ENCODE data around the gene SERPINB5.
A peak's percentile ranks its signal among the peaks of the same experiment; 100 is the strongest.

Gene SERPINB5

GRCh38 chr18:63472380-63472779 is 4.4 kb upstream of the SERPINB5 start:
- DNase-seq, result no peak

DNA sequence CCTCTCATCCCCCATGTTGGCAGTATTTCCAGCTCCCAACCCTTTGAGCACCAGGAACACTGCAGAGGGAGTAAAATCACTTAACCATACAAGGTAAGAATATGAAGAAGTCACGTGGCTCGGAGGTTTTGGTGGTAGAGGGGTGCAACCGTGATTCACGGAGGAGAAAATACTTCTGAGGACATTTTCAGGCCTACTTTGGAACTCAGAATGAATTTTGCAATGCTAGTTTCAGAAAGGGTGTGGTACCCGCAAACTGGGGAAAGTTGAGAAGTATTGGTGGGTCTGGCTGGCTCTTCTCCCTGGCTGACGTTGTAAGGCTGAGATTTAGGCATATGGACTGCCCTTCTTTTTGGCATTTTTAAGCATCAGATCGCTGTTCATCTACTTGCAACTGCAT is 442 bp downstream of the SERPINB5 start:
- no peak for DNase-seq

GRCh38 chr18:63477968-63478367 is 1.2 kb downstream of the SERPINB5 start:
- no peak for DNase-seq

DNA sequence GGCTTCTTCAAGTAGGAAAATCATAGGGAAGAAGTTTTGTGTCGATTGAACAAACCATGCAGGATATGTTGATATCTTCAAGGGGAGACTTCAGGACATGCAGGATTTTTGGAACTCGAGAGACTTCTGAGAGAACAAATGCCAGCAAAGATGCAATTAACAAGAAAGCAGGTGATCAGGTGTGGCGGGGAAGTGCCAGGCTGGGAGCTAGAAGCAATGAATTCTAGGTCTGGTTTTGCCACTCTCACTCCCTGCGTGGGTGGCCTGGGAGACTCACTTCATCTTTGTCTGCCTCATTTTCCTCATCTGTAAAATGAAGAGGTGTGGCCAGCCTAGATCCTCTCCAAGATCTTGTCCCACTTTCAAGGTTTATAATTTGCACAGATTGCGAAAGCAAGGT is 3.1 kb downstream of the SERPINB5 start:
- DNase-seq, result no peak

DNA sequence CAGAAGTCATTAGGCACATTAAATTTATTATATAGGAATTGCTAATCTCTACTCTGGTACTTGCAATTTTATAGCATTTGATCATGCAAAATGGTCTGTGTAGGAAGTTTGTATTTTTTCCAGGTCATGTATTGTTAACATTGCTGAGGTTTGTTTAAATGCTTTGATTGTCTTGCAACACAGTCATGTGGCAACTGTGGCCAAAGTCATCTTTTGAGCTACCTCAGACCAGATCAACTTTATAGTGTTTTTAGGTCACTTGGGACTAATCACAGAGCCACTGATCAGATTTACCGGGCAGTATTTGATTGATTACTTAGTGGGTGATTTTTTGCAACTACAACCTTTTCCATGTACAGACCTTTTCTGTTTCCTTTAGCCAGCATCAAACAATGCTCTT is 3.7 kb downstream of the SERPINB5 start:
- no peak for DNase-seq

DNA sequence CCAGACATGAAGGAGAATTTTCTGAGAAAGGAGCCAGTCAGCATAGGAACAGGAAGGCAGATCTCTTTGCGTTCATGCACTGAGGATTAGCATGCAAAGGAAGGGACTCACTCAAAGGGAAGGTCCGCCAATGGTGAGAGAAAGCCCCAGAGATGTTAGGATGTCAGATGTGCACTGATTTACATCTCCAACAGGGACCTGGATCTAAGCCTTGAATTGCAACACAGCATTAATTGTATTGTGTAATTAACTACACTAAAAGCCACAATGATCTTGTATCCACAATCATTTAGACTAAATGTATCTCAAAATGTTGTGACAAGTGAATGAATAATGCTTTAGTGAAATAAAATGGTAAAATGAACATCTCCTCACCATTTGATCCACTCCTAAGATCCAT is 4.2 kb downstream of the SERPINB5 start:
- no peak for DNase-seq

- no peak for DNase-seq
Measured at GRCh38 chr18:63487676-63488075, 10.9 kb downstream of the SERPINB5 start.

DNA sequence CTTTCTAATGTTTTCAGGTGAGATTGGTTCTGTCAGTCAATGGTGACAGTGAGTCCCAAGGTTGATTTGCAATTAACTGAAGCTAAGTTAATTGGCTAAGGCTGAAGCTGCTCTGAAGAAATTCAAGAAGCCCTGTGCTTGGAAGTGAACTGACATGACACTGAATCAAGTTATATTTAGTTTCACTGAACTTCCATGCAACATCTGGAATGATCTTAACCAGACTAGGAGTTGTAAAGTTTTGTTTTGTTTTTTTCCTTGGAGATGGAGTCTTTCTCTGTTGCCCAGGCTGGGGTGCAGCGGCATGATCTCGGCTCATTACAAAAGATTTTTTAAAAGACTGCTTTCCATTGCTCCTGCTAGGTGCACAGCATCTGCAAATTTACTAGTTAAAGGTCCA is 11.4 kb downstream of the SERPINB5 start:
- DNase-seq, result no peak

DNA sequence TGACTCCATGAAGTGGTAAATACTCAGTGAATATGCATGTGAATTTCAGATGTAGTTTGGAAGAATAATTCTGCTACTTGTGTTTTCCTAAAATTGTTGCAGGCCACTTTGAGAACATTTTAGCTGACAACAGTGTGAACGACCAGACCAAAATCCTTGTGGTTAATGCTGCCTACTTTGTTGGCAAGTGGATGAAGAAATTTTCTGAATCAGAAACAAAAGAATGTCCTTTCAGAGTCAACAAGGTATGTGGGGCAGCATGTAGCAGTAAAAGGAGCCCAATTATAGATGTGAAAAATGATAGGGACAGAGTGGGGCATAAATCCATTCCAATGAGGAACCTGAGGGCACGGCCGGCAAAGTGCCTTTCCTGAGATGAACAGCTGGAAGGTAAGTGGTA is 16.1 kb downstream of the SERPINB5 start:
- no peak for DNase-seq

DNA sequence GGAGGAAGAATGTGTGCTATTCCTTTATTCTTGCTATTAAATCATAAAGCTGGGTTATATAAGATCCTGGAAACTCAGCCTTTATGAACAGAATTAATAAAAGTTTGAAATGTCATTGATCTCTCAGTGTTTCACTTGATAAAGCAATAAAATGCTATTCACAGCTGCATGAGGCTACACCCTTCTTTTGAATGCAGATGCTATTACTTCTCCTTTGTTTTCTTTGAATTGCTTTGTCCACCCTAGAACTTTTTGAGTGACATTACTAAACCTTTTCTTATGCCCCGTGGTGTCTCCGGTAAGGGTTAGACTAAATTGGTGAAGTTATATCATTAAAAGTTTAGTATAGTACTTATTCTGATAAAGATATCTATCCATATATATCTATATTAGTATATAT is 18.9 kb downstream of the SERPINB5 start:
- no peak for DNase-seq

DNA sequence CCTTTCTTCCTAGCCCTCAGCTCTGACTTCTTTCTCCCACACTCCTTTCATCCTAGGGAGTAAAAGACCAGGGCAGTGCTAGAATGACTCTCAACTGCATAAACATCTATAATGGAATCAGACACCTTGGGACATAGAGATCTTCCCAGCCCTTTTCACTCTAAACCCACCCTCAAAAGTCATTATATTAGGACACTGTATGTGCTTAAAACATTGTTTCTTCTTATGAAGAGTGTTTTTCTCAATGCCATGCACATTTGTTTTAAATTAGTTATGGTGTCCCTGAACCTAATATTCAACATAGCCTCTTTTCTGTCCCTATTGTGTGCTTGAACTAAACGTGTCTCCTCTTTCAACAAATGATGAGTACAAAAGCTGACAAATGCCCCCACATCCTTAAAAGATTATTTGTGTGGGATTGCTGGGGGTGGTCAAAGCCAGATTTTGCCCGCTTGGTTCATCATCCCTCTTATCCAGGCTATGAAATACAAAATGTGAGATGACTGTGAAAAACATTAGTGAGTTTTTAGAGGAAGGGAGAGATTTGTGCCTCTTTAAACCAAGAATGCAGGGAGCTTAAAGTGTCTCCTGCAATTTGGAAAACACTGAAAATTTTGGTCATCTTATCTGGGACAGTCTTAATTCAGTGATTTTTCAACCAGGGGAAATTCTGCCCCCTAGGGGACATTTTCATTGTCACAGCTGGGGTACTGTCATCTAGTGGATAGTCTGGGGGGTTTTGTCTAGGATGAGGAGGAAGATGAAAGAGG is 29.0 kb downstream of the SERPINB5 start:
- DNase-seq, result no peak

DNA sequence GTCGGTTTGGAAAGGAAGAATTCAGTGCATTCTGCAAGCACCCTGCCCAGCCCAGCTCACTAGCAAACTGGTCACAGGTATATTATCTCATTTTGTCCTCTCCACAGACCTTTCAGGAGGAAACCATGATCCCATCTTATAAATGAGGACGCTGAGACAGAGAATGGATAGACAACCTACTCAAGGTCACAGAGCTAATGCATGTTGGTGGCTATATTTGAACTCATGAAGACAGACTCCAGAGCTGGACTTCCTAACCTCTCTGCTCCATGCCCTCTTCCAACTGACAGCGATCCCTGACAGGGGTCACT is 29.5 kb downstream of the SERPINB5 start:
- DNase-seq, result no peak

GRCh38 chr18:63508596-63508995 is 31.8 kb downstream of the SERPINB5 start:
- DNase-seq, result no peak

DNA sequence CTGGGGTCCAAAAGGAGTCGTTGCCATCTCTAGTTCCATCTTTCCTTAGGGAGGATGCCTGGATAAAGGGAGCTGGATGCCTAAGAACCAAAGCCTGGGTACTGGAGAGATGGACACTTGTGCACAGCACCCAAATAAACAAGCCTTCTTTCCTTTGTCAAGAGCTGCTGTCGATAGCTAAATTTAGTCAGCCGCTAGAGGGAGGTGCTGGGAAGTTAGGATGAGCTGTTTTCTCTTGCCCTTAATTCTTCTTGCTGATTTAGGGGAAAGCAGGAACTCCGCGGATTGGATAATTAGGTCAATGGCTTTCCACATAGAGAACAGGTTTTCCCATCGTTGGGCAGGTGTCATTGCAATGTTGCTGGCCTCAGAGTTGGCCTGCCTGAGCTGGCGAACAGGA is 34.5 kb downstream of the SERPINB5 start:
- no peak for DNase-seq

- no peak for DNase-seq
Measured at GRCh38 chr18:63514326-63514725, 37.6 kb downstream of the SERPINB5 start.

- no peak for DNase-seq
Measured at GRCh38 chr18:63514888-63515678, 38.3 kb downstream of the SERPINB5 start.

GRCh38 chr18:63515801-63516200 is 39.0 kb downstream of the SERPINB5 start:
- no peak for DNase-seq

DNA sequence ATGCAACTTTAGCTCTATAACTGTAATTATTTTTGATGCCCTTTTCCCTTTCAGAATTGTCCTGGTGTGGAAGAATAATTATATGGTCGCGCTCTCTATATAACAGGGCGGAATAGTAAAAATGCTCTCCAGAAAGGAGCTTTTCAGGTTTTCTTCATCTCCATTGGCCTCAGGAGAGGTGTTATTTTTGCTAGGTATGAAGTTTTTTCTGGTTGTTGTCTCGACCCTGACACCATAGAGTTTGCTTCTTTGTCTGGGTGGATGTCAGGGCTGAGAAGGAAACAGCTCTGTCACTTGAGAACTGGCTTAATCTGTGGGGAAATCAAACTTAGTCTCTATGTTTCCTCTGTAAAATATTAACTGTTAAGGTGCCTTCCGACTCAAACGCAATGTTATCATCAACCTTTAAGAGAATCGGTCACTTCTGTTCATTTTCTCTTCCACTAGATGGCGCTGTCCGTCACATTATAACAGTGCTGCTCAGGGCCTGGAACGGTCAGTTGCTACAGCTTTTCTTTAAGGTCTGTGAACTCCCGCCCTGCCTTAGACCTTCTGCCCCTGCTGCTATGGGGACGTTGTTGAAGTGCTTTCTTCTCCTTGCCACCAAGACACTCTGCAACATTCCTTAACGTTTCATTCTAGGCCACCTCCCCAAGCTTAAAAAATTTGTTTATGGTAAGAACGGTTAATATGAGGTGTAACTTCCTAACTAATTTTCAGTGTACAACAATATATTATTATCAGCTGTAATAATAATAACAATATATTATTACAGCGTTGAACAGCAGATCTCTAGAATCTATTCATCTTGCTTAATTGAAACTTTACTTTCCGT is 41.6 kb downstream of the SERPINB5 start:
- DNase-seq, result peak; percentile 43

- no peak for DNase-seq
Measured at GRCh38 chr18:63520053-63520685, 43.4 kb downstream of the SERPINB5 start.

- no peak for DNase-seq
Measured at GRCh38 chr18:63523660-63524059, 46.9 kb downstream of the SERPINB5 start.

DNA sequence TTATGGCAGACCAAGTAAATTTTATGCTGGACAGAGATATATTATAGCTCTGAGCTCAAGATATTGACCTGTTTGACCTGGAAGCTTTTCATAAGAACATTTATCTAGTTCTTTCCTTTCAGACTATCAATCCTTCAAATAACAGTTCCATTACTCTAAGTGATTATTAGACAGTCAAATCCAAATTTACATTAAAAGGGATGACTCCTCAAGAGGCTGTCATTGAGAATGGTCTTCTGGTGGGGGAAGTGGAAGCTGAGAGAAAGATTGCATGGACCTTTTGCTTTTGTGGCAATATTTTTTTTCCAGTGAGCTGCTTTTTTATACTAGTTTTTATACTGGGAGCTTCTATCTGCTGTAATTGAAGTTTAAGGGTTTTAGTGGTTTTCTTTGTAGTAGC is 50.5 kb downstream of the SERPINB5 start:
- DNase-seq, result no peak

DNA sequence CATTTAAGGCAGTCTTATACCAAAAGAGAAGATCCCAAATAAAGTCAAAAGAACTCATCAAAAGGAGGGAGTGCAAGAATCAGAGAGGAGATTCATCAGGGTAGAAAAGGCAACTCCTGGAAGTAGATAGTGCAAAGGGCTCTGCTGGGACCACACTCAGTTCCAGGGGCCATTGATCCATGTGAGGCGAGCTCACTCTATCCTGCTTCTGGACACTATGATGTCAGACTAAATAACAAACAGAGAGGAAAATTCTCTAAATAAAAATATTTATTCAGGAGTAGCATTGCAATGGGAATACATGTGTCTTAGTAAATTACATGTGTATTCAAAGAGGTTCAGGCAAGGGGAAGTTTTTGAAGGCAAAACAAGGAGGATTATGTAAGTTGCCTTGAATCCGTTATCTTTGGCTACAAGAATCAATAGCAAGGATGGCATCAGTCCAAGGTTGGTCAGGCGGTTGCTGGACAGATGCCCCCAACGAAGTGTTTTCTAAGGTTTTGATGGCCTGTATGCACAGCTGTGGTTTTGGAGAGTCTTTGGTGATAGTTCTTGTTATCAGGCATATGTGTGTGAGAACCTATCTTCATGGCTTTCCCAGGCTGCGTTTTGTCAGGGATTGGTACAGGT is 52.2 kb downstream of the SERPINB5 start:
- DNase-seq, result no peak

DNA sequence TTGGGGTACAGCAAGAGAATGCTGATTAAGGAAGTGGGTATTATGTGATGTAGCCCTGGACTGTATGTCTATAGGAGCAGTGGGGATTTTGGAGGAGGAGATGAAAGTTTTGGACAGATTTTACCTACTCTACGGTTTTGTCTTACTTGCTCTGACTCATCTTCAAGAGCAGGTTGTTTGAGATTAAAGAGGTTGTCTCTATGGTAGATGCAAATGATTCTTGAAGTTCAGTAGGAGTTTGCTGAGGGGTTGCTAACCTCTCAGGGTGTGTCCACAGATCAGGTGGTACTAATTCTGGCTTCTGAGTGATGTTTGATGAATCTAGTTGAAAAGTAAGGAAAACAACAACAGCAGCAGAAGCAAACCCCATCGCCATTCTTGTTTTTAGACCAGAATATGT is 55.7 kb downstream of the SERPINB5 start:
- DNase-seq, result no peak
